Activated T-cell treated with anti-CD3 and anti-CD28 coated beads for 1 hour (primary cell): ENCODE measurements around the gene GPM6B.

Source experiments
- DNase-seq: peaks from one replicate; pipeline ENCODE4 v3.0.0-alpha.2; 2020; ENCODE audit warnings: low read depth

The GPM6B gene, protein sequence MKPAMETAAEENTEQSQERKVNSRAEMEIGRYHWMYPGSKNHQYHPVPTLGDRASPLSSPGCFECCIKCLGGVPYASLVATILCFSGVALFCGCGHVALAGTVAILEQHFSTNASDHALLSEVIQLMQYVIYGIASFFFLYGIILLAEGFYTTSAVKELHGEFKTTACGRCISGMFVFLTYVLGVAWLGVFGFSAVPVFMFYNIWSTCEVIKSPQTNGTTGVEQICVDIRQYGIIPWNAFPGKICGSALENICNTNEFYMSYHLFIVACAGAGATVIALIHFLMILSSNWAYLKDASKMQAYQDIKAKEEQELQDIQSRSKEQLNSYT

GRCh38 chrX:13816643-13817627 lies at the start of gene GPM6B:
Gene GPM6B, minus strand, starts transcription at chrX:13817093. Its CDS starts 189 bp downstream, at chrX:13816904.
- DNase-seq = no peak

DNA sequence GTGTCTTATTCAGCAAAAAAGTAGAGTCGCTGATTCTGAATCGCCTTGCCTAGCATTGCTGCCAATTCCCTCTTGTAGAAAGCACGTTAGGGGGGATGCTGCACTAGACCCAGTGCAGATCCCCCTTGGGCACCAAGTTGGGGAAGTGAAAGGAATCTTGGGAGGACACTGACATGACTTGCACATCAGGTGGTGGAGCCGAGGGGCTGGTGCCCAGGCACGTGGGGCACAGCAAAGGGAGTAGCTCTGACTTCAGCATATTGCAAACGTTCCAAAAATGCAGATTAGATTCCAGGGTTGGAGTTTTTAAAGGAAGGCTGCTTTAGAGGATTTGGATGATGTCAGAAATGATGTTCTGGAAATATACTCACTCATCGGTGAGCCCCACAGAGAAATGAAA lies 47.4 kb upstream of the GPM6B start:
- DNase-seq = no peak

DNA sequence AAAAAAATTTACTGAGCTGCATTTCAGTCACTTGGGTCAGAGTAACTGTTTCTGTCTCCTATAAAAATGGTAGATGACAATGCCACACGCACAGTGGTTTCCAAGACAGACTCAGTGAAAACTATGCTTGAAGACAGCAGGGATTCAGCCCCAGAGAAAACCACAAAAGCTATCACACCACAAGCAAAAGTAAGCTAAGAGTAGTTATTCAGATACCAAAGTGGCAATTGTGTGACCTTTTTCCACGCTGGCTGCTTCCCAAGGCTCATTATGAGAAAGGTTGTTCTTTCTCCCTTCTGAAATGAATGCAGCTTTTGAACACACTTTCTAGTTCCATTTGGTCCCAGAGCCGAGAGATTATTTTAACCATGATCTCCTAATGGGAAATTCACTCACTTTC lies 46.4 kb upstream of the GPM6B start:
- DNase-seq = no peak

- DNase-seq = no peak
These were observed 42.8 kb upstream of the GPM6B start for GRCh38 chrX:13859724-13860123.

GRCh38 chrX:13857804-13858203 lies 40.9 kb upstream of the GPM6B start:
- no peak for DNase-seq

GRCh38 chrX:13855689-13856450 lies 39.0 kb upstream of the GPM6B start:
- DNase-seq = no peak

- no peak for DNase-seq
These were observed 37.1 kb upstream of the GPM6B start for GRCh38 chrX:13854003-13854402.

- no peak for DNase-seq
These were observed 35.3 kb upstream of the GPM6B start for GRCh38 chrX:13852001-13852695.

DNA sequence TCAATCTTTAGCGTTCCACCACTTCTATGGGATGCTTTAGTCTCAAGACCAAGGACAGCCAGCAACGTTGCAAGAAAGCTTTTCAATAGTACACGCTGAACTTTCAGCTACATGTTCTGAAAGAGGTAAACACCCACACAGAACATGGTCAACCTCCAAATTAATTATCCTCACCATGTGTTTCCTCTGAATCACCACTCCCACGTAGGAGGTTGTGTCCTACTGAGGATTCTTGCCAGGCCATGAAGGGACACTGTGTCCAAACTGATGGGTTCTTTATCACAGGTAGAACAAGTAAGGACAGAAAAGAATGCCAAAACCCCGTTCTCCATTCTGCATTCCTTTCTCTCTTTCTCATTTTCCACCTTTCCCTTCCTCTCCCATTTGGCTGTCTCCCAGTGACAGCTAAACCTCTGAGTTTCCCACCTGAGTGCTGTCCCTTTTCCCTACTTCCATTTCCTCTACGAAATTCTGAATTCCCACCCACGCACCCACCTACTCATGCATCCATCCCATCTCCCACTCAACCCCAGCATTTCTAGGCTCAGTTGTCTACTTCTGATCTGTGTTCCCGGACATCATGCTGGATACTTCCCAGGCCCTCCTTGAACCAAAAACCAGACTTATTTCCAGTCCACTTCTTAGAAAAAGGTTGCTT lies 29.0 kb upstream of the GPM6B start:
- no peak for DNase-seq

GRCh38 chrX:13843150-13843721 lies 26.3 kb upstream of the GPM6B start:
- no peak for DNase-seq

DNA sequence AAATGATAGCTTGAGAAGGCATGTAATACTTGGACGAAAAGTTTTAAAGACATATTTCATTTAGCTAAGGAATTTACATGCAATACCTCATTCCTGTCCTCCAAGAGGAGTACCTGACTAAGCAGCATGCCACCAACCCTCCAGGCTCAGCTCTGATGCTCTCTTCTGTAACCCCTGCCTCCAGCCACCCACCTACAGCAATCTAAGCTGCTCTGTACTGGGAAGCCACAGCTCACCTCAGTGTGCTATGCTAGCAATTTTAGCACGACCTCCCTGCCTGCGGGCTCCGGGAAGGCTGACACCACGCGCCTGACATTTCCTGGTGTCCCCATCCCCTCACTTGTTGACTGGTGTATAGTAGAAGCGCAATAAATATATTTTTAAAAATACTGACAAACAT lies 23.2 kb upstream of the GPM6B start:
- DNase-seq = no peak

GRCh38 chrX:13837290-13837745 lies 20.4 kb upstream of the GPM6B start:
- DNase-seq = no peak

GRCh38 chrX:13836575-13836974 lies 19.7 kb upstream of the GPM6B start:
- no peak for DNase-seq

- DNase-seq = no peak
These were observed 18.9 kb upstream of the GPM6B start for GRCh38 chrX:13835825-13836224.

DNA sequence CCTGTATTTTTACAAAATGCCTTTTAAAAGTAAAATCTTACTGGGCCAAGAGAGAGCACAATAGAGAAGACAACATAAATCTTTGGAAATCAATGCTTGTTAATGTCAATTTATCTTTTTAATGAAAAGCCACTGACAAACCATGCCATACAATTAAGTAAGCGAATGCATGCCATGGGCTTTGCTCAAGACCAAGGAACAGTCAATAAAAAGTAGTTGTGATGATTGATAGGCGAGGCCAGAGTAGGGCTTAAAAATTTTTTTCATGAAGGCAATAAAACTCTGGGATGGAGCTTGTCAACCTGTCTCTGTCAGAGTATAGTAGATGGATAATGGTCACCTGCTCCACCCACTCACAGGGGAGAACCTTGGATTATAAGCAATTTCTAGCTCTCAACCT lies 17.5 kb upstream of the GPM6B start:
- DNase-seq = no peak

- DNase-seq = no peak
These were observed 13.1 kb upstream of the GPM6B start for GRCh38 chrX:13829983-13830382.

DNA sequence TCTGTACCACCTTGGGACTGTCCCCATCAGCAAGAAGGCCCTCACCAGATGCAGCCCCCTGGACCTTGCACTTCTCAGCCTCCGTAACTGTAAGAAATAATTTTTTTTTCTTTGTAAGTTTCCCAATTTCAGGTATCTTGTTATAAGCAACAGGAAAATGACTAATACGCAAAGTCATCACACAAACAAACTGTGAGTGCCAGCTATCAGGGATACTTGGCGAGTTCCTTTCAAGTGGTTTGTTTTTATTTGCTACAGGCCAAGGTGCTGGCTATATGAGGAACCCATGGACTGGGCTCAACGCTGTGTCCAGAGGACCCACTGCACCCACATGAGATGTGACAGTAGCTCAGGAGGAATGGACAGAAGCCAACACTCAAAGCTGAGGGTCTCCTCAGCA lies 11.5 kb upstream of the GPM6B start:
- DNase-seq = no peak

DNA sequence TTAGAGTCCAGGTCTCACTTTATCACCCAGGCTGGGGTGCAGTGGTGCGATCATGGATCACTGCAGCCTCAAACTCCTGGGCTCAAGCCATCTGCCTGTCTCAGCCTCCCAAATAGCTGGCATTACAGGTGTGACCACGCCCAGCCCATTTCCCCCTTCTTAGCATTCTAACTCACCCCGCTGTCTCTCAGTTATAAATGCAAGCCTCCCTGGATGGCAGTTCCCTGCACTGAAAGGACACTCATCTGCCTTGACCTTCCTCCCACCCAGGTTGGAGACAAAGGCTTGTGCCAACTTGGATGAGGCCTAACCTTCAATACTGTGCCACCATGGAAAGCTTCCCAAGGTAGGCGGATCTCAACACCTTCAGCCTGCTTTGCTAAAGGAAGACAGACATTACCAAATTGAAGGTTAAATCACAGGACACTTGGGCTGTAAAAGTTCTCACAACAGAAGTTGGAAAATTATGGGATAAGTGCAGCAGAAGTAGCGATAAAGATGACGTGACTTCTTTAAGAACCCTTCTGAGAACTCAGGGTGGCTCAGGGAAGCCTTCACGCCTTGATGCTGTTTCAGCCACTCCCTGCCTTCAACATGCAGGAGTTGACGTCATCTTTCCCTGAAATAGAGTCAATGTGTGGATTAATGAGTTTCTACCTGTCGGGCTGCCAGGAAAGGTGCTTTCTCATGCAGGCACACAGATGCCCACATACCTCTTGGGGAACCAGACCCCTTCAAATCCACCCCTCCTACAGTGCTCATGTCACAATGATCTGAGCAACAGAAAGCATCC lies 10.6 kb upstream of the GPM6B start:
- no peak for DNase-seq

- no peak for DNase-seq
These were observed 9.9 kb upstream of the GPM6B start for GRCh38 chrX:13826770-13827169.

GRCh38 chrX:13825178-13825762 lies 8.4 kb upstream of the GPM6B start:
- DNase-seq = no peak
